GM18498 (cell line): ENCODE results near the gene PGAM4.
"Not testable (repeated sequence)": the region's sequence is repeated elsewhere in the genome, so short reads cannot be mapped to it uniquely, and the experiment has no call there.

Experiments
- ATAC-seq: cut with Tn5 transposase; IDR thresholded peaks from one replicate; pipeline ENCODE4 v1.9.1; 2021; ENCODE audit warnings: mild to moderate bottlenecking, moderate library complexity; ENCODE audit not compliant: unreplicated experiment

The PGAM4 gene

DNA sequence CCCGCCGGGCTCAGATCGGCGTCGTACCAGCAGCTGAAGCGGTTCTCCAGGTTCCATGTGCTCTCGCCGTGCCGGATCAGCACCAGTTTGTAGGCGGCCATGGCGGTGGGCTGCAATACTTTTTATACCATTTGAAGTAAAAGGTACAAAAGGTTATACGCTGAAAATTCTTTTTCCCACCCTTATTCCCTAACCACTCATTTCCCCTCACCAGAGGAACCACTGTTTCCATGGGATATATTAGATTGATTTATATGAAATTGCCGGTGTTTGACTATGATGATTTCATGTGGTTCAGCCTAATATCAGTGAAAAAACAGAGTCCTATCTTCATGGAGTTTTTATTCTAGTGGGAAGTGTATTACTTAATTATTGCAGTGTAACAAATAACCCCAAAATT, at the start of gene PGAM4:
TSS of gene PGAM4 (minus strand) at position 101 of the 400 bp plus-strand sequence. CDS start at position 101, 0 bp downstream.
- no peak for ATAC-seq

- ATAC-seq = no peak
These were observed 42.4 kb upstream of the PGAM4 start for GRCh38 chrX:78011846-78012245.

GRCh38 chrX:77979870-77980269, 10.4 kb upstream of the PGAM4 start:
- no peak for ATAC-seq

GRCh38 chrX:77977518-77977917, 8.1 kb upstream of the PGAM4 start:
- ATAC-seq = no peak

DNA sequence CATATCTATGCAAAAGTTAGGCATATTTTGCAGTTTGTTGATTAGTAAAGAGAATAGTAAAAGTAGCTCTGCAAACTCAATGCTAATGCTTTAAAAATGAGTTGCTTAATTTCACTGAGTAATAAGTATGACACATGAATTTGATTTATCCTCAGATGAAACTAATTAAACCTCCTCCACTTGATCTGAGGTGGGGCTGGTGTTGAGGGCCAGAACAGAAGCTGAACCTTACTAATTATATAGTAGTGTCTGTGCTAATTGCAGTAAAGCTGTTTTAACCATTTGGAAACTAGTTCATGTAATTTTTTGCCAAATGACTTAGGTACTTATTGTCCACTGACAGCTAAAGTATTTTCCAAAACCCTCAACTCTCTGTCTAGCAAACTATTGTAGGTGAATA, 7.7 kb upstream of the PGAM4 start:
- no peak for ATAC-seq

DNA sequence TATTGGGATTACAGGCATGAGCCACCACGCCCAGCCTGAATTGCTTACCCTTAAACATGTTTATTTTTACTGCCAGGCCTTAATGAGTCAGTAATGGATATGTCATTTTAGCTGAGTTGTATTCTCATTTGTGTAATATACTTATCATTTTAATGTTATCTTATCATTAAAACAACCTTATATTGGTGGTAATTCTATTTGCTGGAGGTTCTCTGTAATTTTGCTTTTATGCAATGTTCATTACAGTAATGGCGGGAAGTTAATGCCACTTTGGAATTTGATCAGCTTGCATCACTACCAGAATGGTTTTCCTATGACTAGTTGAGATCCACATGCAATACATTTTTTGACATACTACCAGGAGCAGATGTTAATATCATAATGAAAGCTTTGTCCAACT, 6.3 kb upstream of the PGAM4 start:
- ATAC-seq = no peak

DNA sequence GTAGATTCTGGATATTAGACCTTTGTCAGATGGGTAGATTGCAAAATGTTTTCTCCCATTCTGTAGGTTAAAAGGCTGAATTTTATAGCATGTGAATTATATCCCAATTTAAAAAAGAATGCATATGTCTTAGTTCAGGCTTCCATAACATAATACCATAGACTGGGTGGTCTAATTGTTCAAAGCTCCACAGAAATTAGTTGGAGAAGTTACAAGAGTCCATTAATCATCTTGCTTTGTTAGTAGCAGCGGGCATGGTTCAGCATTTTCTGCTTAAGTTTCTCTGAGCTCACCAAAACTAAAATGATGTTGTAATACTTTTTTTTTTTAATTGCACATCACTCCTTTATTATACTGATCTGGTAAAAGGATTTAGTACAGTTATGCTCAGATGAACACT, 1.8 kb downstream of the PGAM4 start:
- ATAC-seq = no peak

GRCh38 chrX:77966361-77966760, 3.1 kb downstream of the PGAM4 start:
- ATAC-seq = no peak

DNA sequence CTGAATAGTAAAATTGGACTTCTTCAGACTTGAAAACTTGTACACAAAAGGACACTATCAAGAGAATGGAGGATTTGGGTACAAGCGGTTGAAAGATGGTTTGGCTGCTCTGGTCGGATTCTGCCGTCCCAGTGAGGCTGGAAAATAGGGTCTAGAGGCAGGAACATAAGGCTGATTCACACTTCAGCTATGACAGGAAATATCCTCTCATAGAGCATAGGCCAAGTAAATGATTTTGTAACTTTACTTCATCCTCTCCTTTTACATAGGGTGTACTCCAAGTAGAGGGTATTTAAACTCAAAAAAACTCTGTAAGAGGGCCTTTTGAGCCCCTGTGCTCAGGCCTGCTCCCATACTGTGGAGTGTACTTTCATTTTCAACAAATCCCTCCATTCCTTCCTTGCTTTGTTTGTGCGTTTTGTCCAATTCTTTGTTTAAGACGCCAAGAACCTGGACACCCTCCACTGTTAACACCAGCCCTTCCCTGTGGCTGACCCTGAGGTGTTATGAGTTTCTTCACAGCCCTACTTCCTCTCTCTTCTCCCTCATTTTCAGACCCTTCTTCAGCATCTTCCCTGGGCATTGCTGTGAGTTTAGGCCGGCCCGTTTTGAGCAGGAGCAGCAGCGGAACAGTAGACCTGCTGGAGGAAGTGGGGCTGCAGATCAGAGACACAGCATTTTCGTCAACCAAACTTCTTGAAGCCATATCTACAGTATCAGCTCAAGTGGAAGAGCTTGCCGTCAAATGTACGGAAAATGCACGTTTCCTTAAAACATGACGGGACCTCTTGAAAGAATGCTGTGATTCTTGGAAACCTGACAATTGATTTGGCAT, 7.2 kb downstream of the PGAM4 start:
- ATAC-seq = no peak

DNA sequence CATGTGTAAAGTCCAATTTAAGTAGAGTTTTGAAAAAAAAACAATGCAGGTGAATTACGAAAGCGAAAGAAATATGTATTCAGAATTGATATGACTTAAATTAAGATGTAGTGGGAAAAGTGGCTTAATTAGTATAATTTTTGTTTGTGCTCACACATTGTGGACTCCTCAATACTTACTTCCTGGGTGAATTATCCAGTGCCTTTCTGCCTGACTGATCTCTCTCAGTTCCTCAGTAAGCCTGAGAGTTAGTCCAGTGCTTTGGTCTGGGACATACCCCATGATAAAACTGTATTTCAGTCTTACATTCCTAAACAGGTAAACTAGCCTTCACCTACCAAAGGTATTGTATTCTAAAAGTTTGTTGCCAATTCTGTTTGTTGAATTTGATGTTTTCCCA, 8.4 kb downstream of the PGAM4 start:
- no peak for ATAC-seq

- no peak for ATAC-seq
These were observed 8.9 kb downstream of the PGAM4 start for GRCh38 chrX:77960567-77960966.

- ATAC-seq = no peak
These were observed 15.7 kb downstream of the PGAM4 start for GRCh38 chrX:77953708-77954107.

DNA sequence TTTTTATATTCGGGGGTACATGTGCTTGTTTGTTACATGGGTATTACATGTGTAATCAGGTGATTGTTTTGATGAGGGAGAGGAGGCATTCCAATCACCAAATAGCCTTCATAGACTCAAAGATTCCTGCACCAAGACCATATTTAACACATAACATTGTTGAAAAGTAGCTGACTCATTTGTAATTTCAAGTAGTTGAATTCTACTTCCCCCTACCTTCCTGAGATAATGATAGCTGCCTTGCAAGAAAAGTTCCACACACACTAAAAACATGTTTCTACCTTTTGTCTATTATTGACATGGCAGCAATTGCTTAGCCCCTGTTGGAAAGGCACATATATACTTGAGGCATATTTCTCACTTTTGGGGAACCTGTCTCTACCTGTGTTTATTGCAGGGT, 16.1 kb downstream of the PGAM4 start:
- ATAC-seq = no peak

- ATAC-seq = no peak
These were observed 17.3 kb downstream of the PGAM4 start for GRCh38 chrX:77952173-77952572.

DNA sequence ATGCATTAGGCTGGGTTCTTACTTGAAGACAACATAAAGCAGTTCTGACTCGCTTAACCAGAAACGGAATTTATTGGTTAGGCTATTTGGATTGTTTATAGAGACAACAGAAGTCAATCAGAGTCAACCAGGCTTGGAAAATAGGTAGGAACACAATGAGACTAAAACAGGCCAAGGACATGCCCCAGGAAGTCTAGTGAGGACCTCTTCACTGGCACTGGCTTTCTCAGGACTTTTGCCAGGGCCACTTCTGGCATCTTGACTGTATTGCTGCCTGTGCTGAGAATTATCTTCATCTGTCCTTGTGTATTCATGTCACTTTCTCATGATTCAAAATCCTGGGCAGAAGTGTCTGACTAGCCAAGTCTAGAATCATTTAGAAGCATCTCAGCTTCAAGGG, 19.6 kb downstream of the PGAM4 start:
- no peak for ATAC-seq

- ATAC-seq = no peak
These were observed 22.9 kb downstream of the PGAM4 start for GRCh38 chrX:77946571-77946970.

DNA sequence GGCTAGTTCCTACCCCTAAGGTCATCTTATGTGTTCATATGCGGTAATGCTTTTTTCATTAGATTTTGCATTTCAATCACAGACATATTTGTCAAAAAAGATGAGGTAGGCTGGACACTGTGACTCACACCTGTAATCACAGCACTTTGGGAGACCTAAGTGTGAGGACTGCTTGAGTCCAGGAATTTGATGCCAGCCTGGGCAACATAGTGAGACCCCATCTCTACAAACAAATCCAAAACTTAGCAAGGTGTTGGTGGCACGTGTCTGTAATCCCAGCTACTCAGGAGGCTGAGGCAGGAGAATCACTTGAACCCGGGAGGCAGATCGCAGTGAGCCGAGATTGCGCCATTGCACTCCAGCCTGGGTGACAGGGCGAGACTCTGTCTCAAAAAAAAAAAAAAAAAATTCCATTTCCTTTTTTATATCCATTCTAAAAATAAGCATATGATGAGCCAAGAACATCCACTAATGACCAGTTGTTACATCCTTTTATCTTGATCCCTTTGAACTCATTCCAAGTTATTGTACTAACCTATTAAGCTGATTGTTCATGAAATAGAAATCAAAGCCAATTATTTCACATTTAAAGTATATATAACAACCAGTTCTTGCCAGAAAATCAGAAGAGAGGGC, 23.4 kb downstream of the PGAM4 start:
- no peak for ATAC-seq

DNA sequence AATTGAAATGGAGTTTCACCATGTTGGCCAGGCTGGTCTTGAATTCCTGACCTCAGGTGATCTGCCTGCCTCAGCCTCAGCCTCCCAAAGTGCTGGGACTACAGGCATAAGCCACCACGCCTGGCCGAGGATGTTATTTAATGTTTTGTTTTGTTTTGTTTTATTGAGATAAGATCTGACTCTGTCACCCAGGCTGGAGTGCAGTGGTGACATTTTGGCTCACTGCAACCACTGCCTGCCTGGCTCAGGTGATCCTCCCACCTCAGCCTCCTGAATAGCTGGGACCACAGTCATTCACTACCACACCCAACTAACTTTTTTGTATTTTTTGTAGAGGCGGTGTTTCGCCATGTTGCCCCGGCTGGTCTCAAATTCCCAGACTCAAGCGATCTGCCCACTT, 24.4 kb downstream of the PGAM4 start:
- ATAC-seq = not testable (repeated sequence)

GRCh38 chrX:77938083-77938680, 31.3 kb downstream of the PGAM4 start:
- no peak for ATAC-seq

DNA sequence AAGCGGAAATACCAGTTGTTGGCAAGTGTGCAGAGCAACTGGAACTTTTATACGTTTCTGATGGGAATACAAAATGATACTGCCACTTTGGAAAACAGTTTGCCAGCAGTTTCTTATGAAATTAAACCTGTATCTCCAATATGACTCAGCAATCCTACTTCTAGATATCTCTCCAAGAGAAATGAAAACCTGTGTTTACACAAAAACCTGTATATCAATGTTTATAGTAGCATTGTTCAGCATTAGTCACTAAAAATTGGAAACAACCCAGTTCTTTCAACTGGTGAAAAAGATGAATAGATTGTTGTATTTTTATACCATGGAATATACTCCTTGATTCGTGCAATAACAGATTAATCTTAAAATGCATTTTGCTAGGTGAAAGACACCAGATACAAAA, 32.1 kb downstream of the PGAM4 start:
- ATAC-seq = no peak

- ATAC-seq = no peak
These were observed 33.1 kb downstream of the PGAM4 start for GRCh38 chrX:77936299-77936698.

- ATAC-seq = no peak
These were observed 33.6 kb downstream of the PGAM4 start for GRCh38 chrX:77935886-77936285.
